ENCODE measurements around the gene INKA2.

DNA sequence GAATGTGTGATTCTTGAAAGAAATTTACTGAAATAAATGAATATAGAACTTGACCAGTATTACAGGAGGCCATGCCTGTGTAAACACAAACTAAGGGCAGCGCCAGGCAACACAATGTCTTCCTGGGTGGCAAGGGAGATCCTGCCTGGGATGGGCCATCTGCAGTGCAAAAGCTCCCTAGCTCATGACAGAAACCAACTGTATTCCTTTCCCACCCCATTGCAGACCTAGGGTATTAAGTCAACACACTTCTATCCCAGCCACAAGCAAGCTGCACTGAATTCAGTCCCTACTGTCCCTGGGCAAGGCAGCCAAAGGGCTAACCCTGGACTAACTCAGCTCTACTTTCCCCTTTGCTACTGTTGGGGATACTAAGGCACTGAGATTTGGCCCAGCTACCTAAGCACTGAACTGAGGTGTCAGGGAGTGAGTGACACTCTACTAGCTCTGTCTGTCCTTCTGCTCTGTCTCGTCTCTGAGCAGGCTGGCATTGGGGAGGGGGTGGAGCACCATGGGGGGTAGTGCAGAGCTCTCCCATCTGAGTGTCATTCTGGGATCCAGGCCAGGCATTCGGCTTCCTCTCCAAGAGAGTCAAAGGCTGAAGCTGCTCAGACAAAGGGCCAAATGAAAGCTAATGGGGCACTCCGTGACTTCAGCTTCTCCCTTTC is 2.5 kb downstream of the INKA2 start:
- TF ChIP-seq POLR2A (IDR thresholded peaks at IDR 0.05): no peak
- TF ChIP-seq, protein P1, sequence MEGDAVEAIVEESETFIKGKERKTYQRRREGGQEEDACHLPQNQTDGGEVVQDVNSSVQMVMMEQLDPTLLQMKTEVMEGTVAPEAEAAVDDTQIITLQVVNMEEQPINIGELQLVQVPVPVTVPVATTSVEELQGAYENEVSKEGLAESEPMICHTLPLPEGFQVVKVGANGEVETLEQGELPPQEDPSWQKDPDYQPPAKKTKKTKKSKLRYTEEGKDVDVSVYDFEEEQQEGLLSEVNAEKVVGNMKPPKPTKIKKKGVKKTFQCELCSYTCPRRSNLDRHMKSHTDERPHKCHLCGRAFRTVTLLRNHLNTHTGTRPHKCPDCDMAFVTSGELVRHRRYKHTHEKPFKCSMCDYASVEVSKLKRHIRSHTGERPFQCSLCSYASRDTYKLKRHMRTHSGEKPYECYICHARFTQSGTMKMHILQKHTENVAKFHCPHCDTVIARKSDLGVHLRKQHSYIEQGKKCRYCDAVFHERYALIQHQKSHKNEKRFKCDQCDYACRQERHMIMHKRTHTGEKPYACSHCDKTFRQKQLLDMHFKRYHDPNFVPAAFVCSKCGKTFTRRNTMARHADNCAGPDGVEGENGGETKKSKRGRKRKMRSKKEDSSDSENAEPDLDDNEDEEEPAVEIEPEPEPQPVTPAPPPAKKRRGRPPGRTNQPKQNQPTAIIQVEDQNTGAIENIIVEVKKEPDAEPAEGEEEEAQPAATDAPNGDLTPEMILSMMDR (IDR thresholded peaks at IDR 0.05): no peak
